Measurements from ENCODE around the gene KIF2B.
"Not testable (repeated sequence)": the region's sequence is repeated elsewhere in the genome, so short reads cannot be mapped to it uniquely, and the experiment has no call there.

Gene KIF2B

DNA sequence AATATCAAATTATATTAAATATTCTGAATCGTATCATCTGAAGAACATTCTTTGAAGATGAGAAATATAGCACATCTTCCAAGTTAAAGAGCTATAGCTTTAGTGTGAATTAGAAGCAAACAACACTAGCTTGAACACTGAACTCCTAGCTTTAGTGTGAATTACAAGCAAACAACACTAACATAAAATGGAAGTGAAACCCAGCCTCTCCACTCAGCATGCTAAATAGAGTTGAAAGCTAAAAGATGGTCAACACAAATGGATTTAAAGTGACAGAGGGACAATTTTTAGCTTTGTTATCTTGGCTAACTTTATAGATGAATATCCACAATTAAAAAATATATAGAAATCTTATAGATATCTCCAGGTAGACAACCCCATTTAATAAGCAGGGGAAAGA, 4.5 kb upstream of the KIF2B start:
- Histone ChIP-seq H3K9ac (ENCODE audit: low read depth in 1 of 2, low read length in 2 of 2) (no peak overlapping the region), H3K36me3 (ENCODE audit: control insufficient read depth in 1 of 2, insufficient read depth in 2 of 2, low read length in 2 of 2) (no peaks in the 10 kb centered on the region), H3K9me3 (ENCODE audit: control insufficient read depth in 1 of 2, low read length in 2 of 2) (no peaks in the 10 kb centered on the region), H3K4me3 (ENCODE audit: low read depth in 1 of 2, low read length in 2 of 2) (no peak overlapping the region), H3K4me1 (ENCODE audit: control insufficient read depth in 1 of 2, insufficient read depth in 2 of 2, low read length in 2 of 2) (no peaks in the 10 kb centered on the region), H3K27ac (ENCODE audit: low read depth, low read length) (no peak overlapping the region), H3K27me3 (ENCODE audit: control insufficient read depth in 1 of 2, insufficient read depth in 2 of 2, low read length in 2 of 2) (no peaks in the 10 kb centered on the region)

DNA sequence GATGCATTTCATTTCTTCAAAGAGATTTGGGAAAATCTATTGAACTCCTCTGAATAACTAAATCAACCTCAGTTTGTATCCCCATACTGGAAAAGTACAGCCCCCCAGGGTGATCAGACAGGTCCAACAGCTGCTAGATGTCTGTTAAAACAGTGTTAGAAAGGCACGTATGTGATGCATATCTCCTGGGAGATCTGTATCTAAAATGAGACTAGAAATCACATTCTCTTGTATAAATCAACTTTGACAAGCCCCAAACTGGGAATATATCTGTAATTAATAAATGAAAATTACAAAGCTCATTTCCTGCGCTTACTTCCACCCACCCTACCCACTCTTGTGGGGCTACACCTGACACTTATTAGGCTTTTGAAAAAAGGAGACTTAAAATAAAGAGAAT, 3.8 kb upstream of the KIF2B start:
- H3K9ac ChIP-seq (ENCODE audit: low read depth in 1 of 2, low read length in 2 of 2) = no peak overlapping the region
- peaks cover 3 to 4% of the 10 kb centered on the region in 2 donors for H3K9me3 ChIP-seq (ENCODE audit: control insufficient read depth in 1 of 2, low read length in 2 of 2)
- no peak overlapping the region for H3K4me3 ChIP-seq (ENCODE audit: low read depth in 1 of 2, low read length in 2 of 2)
- no peaks in the 10 kb centered on the region for H3K27me3 ChIP-seq (ENCODE audit: control insufficient read depth in 1 of 2, insufficient read depth in 2 of 2, low read length in 2 of 2)
- no peaks in the 10 kb centered on the region for H3K4me1 ChIP-seq (ENCODE audit: control insufficient read depth in 1 of 2, insufficient read depth in 2 of 2, low read length in 2 of 2)
- H3K27ac ChIP-seq (ENCODE audit: low read depth, low read length) = no peak overlapping the region
- H3K36me3 ChIP-seq (ENCODE audit: control insufficient read depth in 1 of 2, insufficient read depth in 2 of 2, low read length in 2 of 2) = no peaks in the 10 kb centered on the region

DNA sequence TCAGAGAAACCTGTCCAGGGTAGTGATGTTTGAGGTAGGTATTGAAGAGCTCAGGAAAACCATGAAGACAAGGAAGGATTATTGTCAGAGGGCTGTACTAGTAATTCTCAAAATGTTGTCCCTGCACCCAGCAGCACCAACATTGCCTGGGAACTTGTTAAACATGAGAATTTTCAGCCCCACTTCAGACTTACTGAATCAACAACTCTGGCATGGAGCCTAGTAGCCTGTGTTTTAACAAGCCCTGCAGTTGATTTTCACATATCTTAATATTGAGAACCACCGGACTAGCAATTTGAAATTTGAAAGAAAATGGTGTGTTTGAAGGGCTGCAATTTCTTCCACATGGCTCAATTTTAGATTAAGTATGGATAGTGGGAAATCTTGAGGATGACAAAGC, 2.8 kb upstream of the KIF2B start:
- Histone ChIP-seq H3K36me3 (ENCODE audit: control insufficient read depth in 1 of 2, insufficient read depth in 2 of 2, low read length in 2 of 2) (no peaks in the 10 kb centered on the region), H3K4me1 (ENCODE audit: control insufficient read depth in 1 of 2, insufficient read depth in 2 of 2, low read length in 2 of 2) (no peaks in the 10 kb centered on the region), H3K27me3 (ENCODE audit: control insufficient read depth in 1 of 2, insufficient read depth in 2 of 2, low read length in 2 of 2) (no peaks in the 10 kb centered on the region), H3K9me3 (ENCODE audit: control insufficient read depth in 1 of 2, low read length in 2 of 2) (peaks cover 3 to 4% of the 10 kb centered on the region in 2 donors), H3K4me3 (ENCODE audit: low read depth in 1 of 2, low read length in 2 of 2) (no peak overlapping the region), H3K27ac (ENCODE audit: low read depth, low read length) (no peak overlapping the region), H3K9ac (ENCODE audit: low read depth in 1 of 2, low read length in 2 of 2) (no peak overlapping the region)

DNA sequence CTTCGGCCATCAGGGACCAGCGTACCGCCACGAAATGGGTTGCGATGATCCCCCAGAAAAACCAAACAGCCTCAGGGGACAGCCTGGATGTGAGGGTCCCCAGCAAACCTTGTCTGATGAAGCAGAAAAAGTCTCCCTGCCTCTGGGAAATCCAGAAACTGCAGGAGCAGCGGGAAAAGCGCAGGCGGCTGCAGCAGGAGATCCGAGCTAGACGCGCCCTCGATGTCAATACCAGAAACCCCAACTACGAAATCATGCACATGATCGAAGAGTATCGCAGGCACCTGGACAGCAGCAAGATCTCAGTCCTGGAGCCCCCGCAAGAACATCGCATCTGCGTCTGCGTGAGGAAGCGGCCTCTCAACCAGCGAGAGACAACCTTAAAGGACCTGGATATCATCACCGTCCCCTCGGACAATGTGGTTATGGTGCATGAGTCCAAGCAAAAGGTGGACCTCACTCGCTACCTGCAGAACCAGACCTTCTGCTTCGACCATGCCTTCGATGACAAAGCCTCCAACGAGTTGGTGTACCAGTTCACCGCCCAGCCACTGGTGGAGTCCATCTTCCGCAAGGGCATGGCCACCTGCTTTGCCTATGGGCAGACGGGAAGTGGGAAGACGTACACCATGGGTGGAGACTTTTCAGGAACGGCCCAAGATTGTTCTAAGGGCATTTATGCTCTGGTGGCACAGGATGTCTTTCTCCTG, 769 bp downstream of the KIF2B start:
- Histone ChIP-seq H3K4me3 (ENCODE audit: low read depth in 1 of 2, low read length in 2 of 2) (no peak overlapping the region), H3K36me3 (ENCODE audit: control insufficient read depth in 1 of 2, insufficient read depth in 2 of 2, low read length in 2 of 2) (no peaks in the 10 kb centered on the region), H3K9me3 (ENCODE audit: control insufficient read depth in 1 of 2, low read length in 2 of 2) (peaks cover 3 to 4% of the 10 kb centered on the region in 2 donors), H3K9ac (ENCODE audit: low read depth in 1 of 2, low read length in 2 of 2) (no peak overlapping the region), H3K27ac (ENCODE audit: low read depth, low read length) (no peak overlapping the region), H3K4me1 (ENCODE audit: control insufficient read depth in 1 of 2, insufficient read depth in 2 of 2, low read length in 2 of 2) (no peaks in the 10 kb centered on the region), H3K27me3 (ENCODE audit: control insufficient read depth in 1 of 2, insufficient read depth in 2 of 2, low read length in 2 of 2) (no peaks in the 10 kb centered on the region)

DNA sequence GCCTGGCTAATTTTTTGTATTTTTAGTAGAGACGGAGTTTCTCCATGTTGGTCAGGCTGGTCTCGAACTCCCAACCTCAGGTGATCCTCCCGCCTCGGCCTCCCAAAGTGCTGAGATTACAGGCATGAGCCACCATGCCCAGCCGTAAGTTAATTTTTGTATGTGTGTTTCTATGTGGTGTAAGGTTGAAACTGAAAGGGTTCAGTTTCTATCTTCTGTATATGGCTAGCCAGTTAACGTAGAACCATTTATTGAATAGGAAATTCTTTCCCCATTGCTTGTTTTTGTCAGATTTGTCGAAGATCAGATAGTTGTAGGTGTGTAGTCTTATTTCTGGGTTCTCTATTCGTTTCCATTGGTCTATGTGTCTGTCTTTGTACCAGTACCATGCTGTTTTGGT, 12.0 kb downstream of the KIF2B start:
- H3K27ac ChIP-seq (ENCODE audit: low read depth, low read length); H3K9ac ChIP-seq (ENCODE audit: low read depth in 1 of 2, low read length in 2 of 2); H3K4me1 ChIP-seq (ENCODE audit: control insufficient read depth in 1 of 2, insufficient read depth in 2 of 2, low read length in 2 of 2); H3K9me3 ChIP-seq (ENCODE audit: control insufficient read depth in 1 of 2, low read length in 2 of 2); H3K4me3 ChIP-seq (ENCODE audit: low read depth in 1 of 2, low read length in 2 of 2); H3K27me3 ChIP-seq (ENCODE audit: control insufficient read depth in 1 of 2, insufficient read depth in 2 of 2, low read length in 2 of 2); H3K36me3 ChIP-seq (ENCODE audit: control insufficient read depth in 1 of 2, insufficient read depth in 2 of 2, low read length in 2 of 2): not testable (repeated sequence)

DNA sequence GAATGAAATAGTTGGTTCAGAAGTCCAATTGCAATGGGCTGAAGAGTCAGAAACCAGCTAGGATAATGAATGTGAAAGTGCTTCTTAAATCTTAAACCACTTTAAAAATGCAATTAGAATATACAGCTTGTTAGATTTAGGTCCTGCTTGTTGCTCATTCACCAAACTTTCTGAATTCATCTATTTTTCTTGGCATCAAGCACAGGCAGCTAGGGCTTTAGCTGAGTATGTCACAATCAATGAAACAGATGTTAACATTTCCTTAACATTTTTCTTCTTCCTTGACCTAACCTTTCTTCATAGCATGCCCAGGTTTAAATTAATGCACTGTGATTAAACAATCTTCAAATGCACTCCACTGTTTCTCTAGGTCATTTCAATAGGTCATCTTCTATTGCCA, 14.4 kb downstream of the KIF2B start:
- Histone ChIP-seq H3K4me3 (ENCODE audit: low read depth in 1 of 2, low read length in 2 of 2) (no peak overlapping the region), H3K4me1 (ENCODE audit: control insufficient read depth in 1 of 2, insufficient read depth in 2 of 2, low read length in 2 of 2) (no peaks in the 10 kb centered on the region), H3K9me3 (ENCODE audit: control insufficient read depth in 1 of 2, low read length in 2 of 2) (peaks cover 0 to 8% of the 10 kb centered on the region in 2 donors), H3K27ac (ENCODE audit: low read depth, low read length) (no peak overlapping the region), H3K9ac (ENCODE audit: low read depth in 1 of 2, low read length in 2 of 2) (no peak overlapping the region), H3K27me3 (ENCODE audit: control insufficient read depth in 1 of 2, insufficient read depth in 2 of 2, low read length in 2 of 2) (no peaks in the 10 kb centered on the region), H3K36me3 (ENCODE audit: control insufficient read depth in 1 of 2, insufficient read depth in 2 of 2, low read length in 2 of 2) (no peaks in the 10 kb centered on the region)

DNA sequence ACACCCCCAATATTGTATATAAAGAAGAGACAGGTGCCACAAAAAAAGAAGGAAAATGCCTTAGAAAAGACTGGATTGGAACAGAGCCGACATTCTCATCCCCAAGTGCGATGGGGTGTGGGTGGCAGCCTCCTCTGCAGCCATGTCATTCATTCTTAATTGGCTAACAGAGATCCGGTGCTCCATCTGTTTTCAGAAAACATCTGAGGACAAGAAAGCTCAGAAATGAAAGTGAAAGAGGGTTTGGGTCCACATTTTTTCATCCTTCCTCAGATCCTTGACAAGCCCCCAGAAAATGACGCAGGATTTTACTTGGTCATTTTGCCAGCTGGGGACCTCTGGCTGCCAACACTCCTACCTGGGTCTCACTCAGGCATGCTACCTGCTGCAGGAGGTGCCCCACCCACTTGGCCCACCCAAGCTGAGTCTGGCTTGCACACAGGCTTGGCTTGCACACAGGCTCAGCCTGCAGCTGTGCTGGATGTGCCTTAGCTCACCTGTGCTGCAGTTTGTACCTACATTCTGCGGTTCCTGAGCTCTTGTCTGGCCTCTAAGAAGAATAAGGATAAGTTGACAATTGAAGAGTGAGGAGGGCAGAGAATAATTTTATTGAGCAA, 21.9 kb downstream of the KIF2B start:
- H3K27me3 ChIP-seq (ENCODE audit: control insufficient read depth in 1 of 2, insufficient read depth in 2 of 2, low read length in 2 of 2) = no peaks in the 10 kb centered on the region
- no peaks in the 10 kb centered on the region for H3K4me1 ChIP-seq (ENCODE audit: control insufficient read depth in 1 of 2, insufficient read depth in 2 of 2, low read length in 2 of 2)
- no peaks in the 10 kb centered on the region for H3K36me3 ChIP-seq (ENCODE audit: control insufficient read depth in 1 of 2, insufficient read depth in 2 of 2, low read length in 2 of 2)
- H3K9ac ChIP-seq (ENCODE audit: low read depth in 1 of 2, low read length in 2 of 2) = no peak overlapping the region
- H3K4me3 ChIP-seq (ENCODE audit: low read depth in 1 of 2, low read length in 2 of 2) = no peak overlapping the region
- H3K9me3 ChIP-seq (ENCODE audit: control insufficient read depth in 1 of 2, low read length in 2 of 2) = peaks cover 3 to 7% of the 10 kb centered on the region in 2 donors
- no peak overlapping the region for H3K27ac ChIP-seq (ENCODE audit: low read depth, low read length)

DNA sequence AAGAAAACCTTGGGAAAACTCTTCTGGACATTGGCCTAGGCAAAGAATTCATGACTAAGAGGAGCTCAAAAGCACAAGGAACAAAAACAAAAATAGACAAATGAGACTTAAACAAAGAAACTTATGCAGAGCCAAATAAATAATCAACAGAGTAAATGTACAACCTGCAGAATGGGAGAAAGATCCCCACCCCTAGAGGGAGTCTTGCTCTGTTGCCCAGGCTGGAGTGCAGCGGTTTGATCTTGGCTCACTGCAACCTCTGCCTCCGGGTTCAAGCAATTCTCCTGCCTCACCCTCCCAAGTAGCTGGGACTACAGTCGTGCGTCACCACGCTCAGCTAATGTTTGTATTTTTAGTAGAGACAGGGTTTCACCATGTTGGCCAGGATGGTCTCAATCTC, 48.4 kb downstream of the KIF2B start:
- H3K4me3 ChIP-seq (ENCODE audit: low read depth in 1 of 2, low read length in 2 of 2); H3K27ac ChIP-seq (ENCODE audit: low read depth, low read length); H3K4me1 ChIP-seq (ENCODE audit: control insufficient read depth in 1 of 2, insufficient read depth in 2 of 2, low read length in 2 of 2); H3K27me3 ChIP-seq (ENCODE audit: control insufficient read depth in 1 of 2, insufficient read depth in 2 of 2, low read length in 2 of 2); H3K36me3 ChIP-seq (ENCODE audit: control insufficient read depth in 1 of 2, insufficient read depth in 2 of 2, low read length in 2 of 2); H3K9ac ChIP-seq (ENCODE audit: low read depth in 1 of 2, low read length in 2 of 2); H3K9me3 ChIP-seq (ENCODE audit: control insufficient read depth in 1 of 2, low read length in 2 of 2): not testable (repeated sequence)
